GM12872 (cell line): ENCODE measurements around the gene YAP1.

Source experiments
- CTCF ChIP-seq: IDR thresholded peaks from 3 replicates; pipeline ENCODE4 v1.5.1; 2011; ENCODE audit warnings: low read depth, mild to moderate bottlenecking, low read length, moderate library complexity; ENCODE audit not compliant: insufficient read depth

YAP1 gene

GRCh38 chr11:102226702-102227490 is 116.6 kb downstream of the YAP1 start:
- no peak for TF ChIP-seq CTCF

- TF ChIP-seq CTCF, result no peak
Observed at GRCh38 chr11:102229510-102230123, 119.4 kb downstream of the YAP1 start.

- TF ChIP-seq CTCF, result no peak
Observed at GRCh38 chr11:102230186-102230585, 119.9 kb downstream of the YAP1 start.

GRCh38 chr11:102230911-102231310 is 120.7 kb downstream of the YAP1 start:
- no peak for TF ChIP-seq CTCF

- TF ChIP-seq CTCF, result no peak
Observed at GRCh38 chr11:102234779-102235439, 124.7 kb downstream of the YAP1 start.

- TF ChIP-seq CTCF, result no peak
Observed at GRCh38 chr11:102237096-102237735, 127.0 kb downstream of the YAP1 start.

GRCh38 chr11:102238391-102238821 is 128.2 kb downstream of the YAP1 start:
- no peak for TF ChIP-seq CTCF
